WTC11 (cell line): ENCODE measurements around the gene HINFP. TPM values are rescaled to one million over a fixed set of nuclear protein-coding genes. Genes with fewer than 3 reads are reported as not detected.

Experiments
- ATAC-seq: fragments of 200-7000 bp; cut with Tn5 transposase; 2 replicates; pipeline ENCODE4 v1.10.0; 2021; ENCODE audit warnings: mild to moderate bottlenecking, moderate library complexity
- CTCF ChIA-PET: fragments of 300-600 bp; sonication (Branson Sonifier 250); formaldehyde crosslinking; loops from one replicate; lab custom pipeline; 2021; ENCODE audit warnings: antibody characterized with exemption; lab: Charles Lee
- POLR2A ChIA-PET: fragments of 350-600 bp; sonication (Branson Sonifier 250); formaldehyde crosslinking; loops from one replicate; lab custom pipeline; 2021; ENCODE audit warnings: antibody characterized with exemption; lab: Charles Lee
- DNase-seq: peaks from one replicate; pipeline ENCODE4 v3.0.0; 2021; ENCODE audit warnings: low spot score
- H3K27ac Mint-ChIP-seq: 2 replicates; pipeline ENCODE4 v1.8.0; 2021; ENCODE audit warnings: mixed read lengths
- H3K27me3 Mint-ChIP-seq: 2 replicates; pipeline ENCODE4 v1.8.0; 2021; ENCODE audit warnings: low read depth, mild to moderate bottlenecking, moderate library complexity, mixed read lengths
- H3K36me3 Mint-ChIP-seq: 2 replicates; pipeline ENCODE4 v1.8.0; 2021; ENCODE audit warnings: mixed read lengths
- H3K4me1 Mint-ChIP-seq: 2 replicates; pipeline ENCODE4 v1.8.0; 2022; ENCODE audit warnings: mixed read lengths
- H3K4me3 Mint-ChIP-seq: 2 replicates; pipeline ENCODE4 v1.8.0; 2021; ENCODE audit warnings: mild to moderate bottlenecking, moderate library complexity, mixed read lengths
- H3K9me3 Mint-ChIP-seq: 2 replicates; pipeline ENCODE4 v1.8.0; 2021; ENCODE audit warnings: mixed read lengths
- ATF2 ChIP-seq: sonication (generic); formaldehyde crosslinking; IDR thresholded peaks from 2 replicates; pipeline ENCODE4 v1.8.1; 2022; ENCODE audit warnings: low read depth, missing genetic modification reagents, borderline replicate concordance
- CREB1 ChIP-seq: sonication (generic); formaldehyde crosslinking; IDR thresholded peaks from 2 replicates; pipeline ENCODE4 v1.8.0; 2023; ENCODE audit warnings: mild to moderate bottlenecking, missing genetic modification reagents
- E2F5 ChIP-seq: sonication (generic); formaldehyde crosslinking; IDR thresholded peaks from 2 replicates; pipeline ENCODE4 v1.8.1; 2022; ENCODE audit warnings: mild to moderate bottlenecking, moderate library complexity, missing genetic modification reagents
- ERG ChIP-seq: fragments of 250-450 bp; sonication (Bioruptor Pico); IDR thresholded peaks from 2 replicates; pipeline ENCODE4 v1.8.0; 2021; ENCODE audit warnings: mild to moderate bottlenecking
- ETV6 ChIP-seq: sonication (generic); formaldehyde crosslinking; IDR thresholded peaks from 2 replicates; pipeline ENCODE4 v1.8.1; 2022; ENCODE audit warnings: mild to moderate bottlenecking, missing genetic modification reagents
- FOXK1 ChIP-seq: sonication (generic); formaldehyde crosslinking; IDR thresholded peaks from 2 replicates; pipeline ENCODE4 v1.8.0; 2022; ENCODE audit warnings: mild to moderate bottlenecking, moderate library complexity, missing genetic modification reagents
- FOXP4 ChIP-seq: sonication (generic); formaldehyde crosslinking; IDR thresholded peaks from 2 replicates; pipeline ENCODE4 v1.8.0; 2022; ENCODE audit warnings: mild to moderate bottlenecking, missing genetic modification reagents
- GABPB1 ChIP-seq: sonication (generic); formaldehyde crosslinking; IDR thresholded peaks from 2 replicates; pipeline ENCODE4 v1.8.1; 2023; ENCODE audit warnings: mild to moderate bottlenecking, missing genetic modification reagents
- IRF1 ChIP-seq: sonication (generic); formaldehyde crosslinking; IDR thresholded peaks from 2 replicates; pipeline ENCODE4 v1.8.0; 2023; ENCODE audit warnings: missing genetic modification reagents
- MLX ChIP-seq: sonication (generic); formaldehyde crosslinking; IDR thresholded peaks from 2 replicates; pipeline ENCODE4 v1.8.1; 2023; ENCODE audit warnings: mild to moderate bottlenecking, missing genetic modification reagents, moderate library complexity
- PREB ChIP-seq: sonication (generic); formaldehyde crosslinking; IDR thresholded peaks from 2 replicates; pipeline ENCODE4 v1.8.1; 2022; ENCODE audit warnings: mild to moderate bottlenecking, missing genetic modification reagents, moderate library complexity, borderline replicate concordance
- SP1 ChIP-seq: sonication (generic); formaldehyde crosslinking; conservative IDR thresholded peaks from 2 replicates; pipeline ENCODE4 v1.8.1; 2022; ENCODE audit warnings: missing genetic modification reagents
- TEAD4 ChIP-seq: sonication (generic); formaldehyde crosslinking; IDR thresholded peaks from 2 replicates; pipeline ENCODE4 v1.8.0; 2022; ENCODE audit warnings: mild to moderate bottlenecking, missing genetic modification reagents
- USF1 ChIP-seq: sonication (generic); formaldehyde crosslinking; IDR thresholded peaks from 2 replicates; pipeline ENCODE4 v1.8.0; 2022; ENCODE audit warnings: mild to moderate bottlenecking, missing genetic modification reagents
- USF2 ChIP-seq: sonication (generic); formaldehyde crosslinking; IDR thresholded peaks from 2 replicates; pipeline ENCODE4 v1.8.1; 2023; ENCODE audit warnings: mild to moderate bottlenecking, missing genetic modification reagents, moderate library complexity
- ZNF263 ChIP-seq: sonication (generic); formaldehyde crosslinking; IDR thresholded peaks from 2 replicates; pipeline ENCODE4 v1.8.1; 2022; ENCODE audit warnings: low read depth, mild to moderate bottlenecking, moderate library complexity, missing genetic modification reagents
- ZNF317 ChIP-seq: sonication (generic); formaldehyde crosslinking; IDR thresholded peaks from 2 replicates; pipeline ENCODE4 v1.8.1; 2023; ENCODE audit warnings: low read depth, mild to moderate bottlenecking, moderate library complexity, missing genetic modification reagents, borderline replicate concordance
- ZNF416 ChIP-seq: fragments of 250-450 bp; sonication (Bioruptor Pico); IDR thresholded peaks from 2 replicates; pipeline ENCODE4 v1.9.0; 2021; ENCODE audit warnings: mild to moderate bottlenecking, inconsistent platforms
- total RNA-seq: library from RNA; stranded (reverse); gene quantifications from 3 replicates; pipeline ENCODE4 v1.2.3, GENCODE V29; 2021

Gene HINFP
- total RNA-seq, 1 experiment from 2014 or later: 35.4 TPM

- peak; percentile 43 for ATAC-seq
- TF ChIP-seq USF1 (no peak), IRF1 (CRISPR knock-in tag) (0 out of 2 replicates have a peak, but pooled peaks have one; percentile 23), SP1 (CRISPR knock-in tag) (no peak), ATF2 (CRISPR knock-in tag) (no peak), FOXK1 (CRISPR knock-in tag) (peak; percentile 51; the same call in 1 of the 2 replicates), E2F5 (0 out of 2 replicates have a peak, but pooled peaks have one; percentile 38)
- TF ChIP-seq, all 79 proteins: peak for 3
- Mint-ChIP-seq H3K4me3 (peak overlapping the region; percentile 92), H3K27me3 (no peaks in the 10 kb centered on the region; the same call in 1 of the 2 replicates), H3K9me3 (no peaks in the 10 kb centered on the region), H3K4me1 (peaks cover 30% of the 10 kb centered on the region), H3K27ac (peak overlapping the region; percentile 100), H3K36me3 (peaks cover 27% of the 10 kb centered on the region)
- DNase-seq: peak; percentile 61
- ChIA-PET CTCF (interaction anchor here (0.6 to 1.9 kb wide), 17 partner anchors 9 to 239 kb away, joined by 3 to 15 read pairs (median 6); partner anchors contain the start of genes ABCG4, CBL, HINFP and HMBS), POLR2A (interaction anchor here (0.6 to 1.9 kb wide), 12 partner anchors 9 to 309 kb away, joined by 3 to 19 read pairs (median 3); partner anchors contain the start of genes HMBS, HYOU1, RPS25 and TRAPPC4)
These were observed 20.2 kb upstream of the HINFP start for GRCh38 chr11:119100994-119101758.

GRCh38 chr11:119101759-119102423 is 19.5 kb upstream of the HINFP start, which contains the start of gene DPAGT1:
DPAGT1 (minus strand) TSS chr11:119101853; CDS start chr11:119101655, 198 bp downstream.
- Mint-ChIP-seq H3K36me3 (peaks cover 22% of the 10 kb centered on the region), H3K4me3 (peak within 1 kb of the TSS; percentile 92), H3K9me3 (no peaks in the 10 kb centered on the region), H3K27ac (peak within 1 kb of the TSS; percentile 100), H3K4me1 (peaks cover 33% of the 10 kb centered on the region), H3K27me3 (no peaks in the 10 kb centered on the region; the same call in 1 of the 2 replicates)
- DNase-seq (peak; percentile 88), ATAC-seq (peak; percentile 83)
- CTCF ChIA-PET: interaction anchor here (0.8 to 1.9 kb wide), 21 partner anchors 8 to 467 kb away, joined by 3 to 15 read pairs (median 5); partner anchors contain the start of genes ABCG4, CBL, HINFP and HMBS
- POLR2A ChIA-PET: interaction anchor here (0.6 to 1.9 kb wide), 14 partner anchors 8 to 467 kb away, joined by 3 to 19 read pairs (median 3); partner anchors contain the start of genes HINFP, HMBS, HYOU1 and RPS25
- TF ChIP-seq GABPB1 (CRISPR knock-in tag) (no peak; the same call in none of the 2 replicates), ZNF317 (CRISPR knock-in tag) (no peak), ZNF263 (peak; percentile 79; the same call in 1 of the 2 replicates), USF2 (CRISPR knock-in tag) (peak; percentile 95), PREB (no peak), USF1 (peak; percentile 95), ETV6 (CRISPR knock-in tag) (peak; percentile 90), ZNF416 (no peak), IRF1 (CRISPR knock-in tag) (no peak), FOXP4 (0 out of 2 replicates have a peak, but pooled peaks have one; percentile 18), CREB1 (CRISPR knock-in tag) (no peak), TEAD4 (CRISPR knock-in tag) (0 out of 2 replicates have a peak, but pooled peaks have one; percentile 28), MLX (no peak), ERG (CRISPR knock-in tag) (no peak)
